ENCODE data around the gene SSBP4.
A peak's percentile ranks its signal among the peaks of the same experiment; 100 is the strongest.

Gene SSBP4

DNA sequence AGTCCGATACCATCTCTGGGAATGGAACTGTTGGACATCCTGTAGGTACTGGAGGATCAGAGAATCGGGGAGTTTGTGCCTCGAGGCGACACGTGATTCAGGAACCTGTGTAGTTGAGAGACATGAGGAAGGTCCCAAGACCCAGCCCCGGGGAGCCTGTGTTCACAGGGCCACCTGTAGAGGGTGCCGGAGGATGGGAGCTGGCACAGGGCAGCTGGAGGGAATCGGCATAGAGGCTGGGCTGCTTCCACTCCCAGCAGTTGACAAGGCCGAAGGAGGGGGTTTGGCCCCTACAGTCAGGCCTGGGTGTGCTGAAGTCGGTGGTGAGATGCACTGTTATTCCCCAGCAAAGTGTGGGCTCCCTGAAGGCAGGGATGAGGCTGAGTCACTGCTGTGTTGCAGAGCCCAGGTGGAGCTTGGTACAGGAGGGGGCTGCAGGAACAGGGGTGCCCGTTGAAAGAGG is 21.2 kb downstream of the SSBP4 start:
- Histone ChIP-seq H3K36me3 (ENCODE audit: insufficient read depth) (no peaks in the 10 kb centered on the region), H3K4me2 (no peak overlapping the region), H3K9ac (no peak overlapping the region), H3K27ac (no peak overlapping the region), H2AFZ (ENCODE audit: low read depth) (no peak overlapping the region), H3K79me2 (ENCODE audit: insufficient read depth, low read depth) (no peaks in the 10 kb centered on the region), H4K20me1 (ENCODE audit: insufficient read depth) (no peaks in the 10 kb centered on the region), H3K27me3 (ENCODE audit: insufficient read depth, low read depth) (no peaks in the 10 kb centered on the region), H3K4me3 (IDR thresholded peaks at IDR 0.05; ENCODE audit: insufficient read depth, low read depth, low read length) (no peak overlapping the region), H3K4me1 (ENCODE audit: low read depth, poor library complexity, severe bottlenecking) (no peaks in the 10 kb centered on the region)
- peak; percentile 38; the same call in 1 of the 2 replicates for TF ChIP-seq CTCF (conservative IDR thresholded peaks at IDR 0.05; ENCODE audit: low read depth, low read length)

DNA sequence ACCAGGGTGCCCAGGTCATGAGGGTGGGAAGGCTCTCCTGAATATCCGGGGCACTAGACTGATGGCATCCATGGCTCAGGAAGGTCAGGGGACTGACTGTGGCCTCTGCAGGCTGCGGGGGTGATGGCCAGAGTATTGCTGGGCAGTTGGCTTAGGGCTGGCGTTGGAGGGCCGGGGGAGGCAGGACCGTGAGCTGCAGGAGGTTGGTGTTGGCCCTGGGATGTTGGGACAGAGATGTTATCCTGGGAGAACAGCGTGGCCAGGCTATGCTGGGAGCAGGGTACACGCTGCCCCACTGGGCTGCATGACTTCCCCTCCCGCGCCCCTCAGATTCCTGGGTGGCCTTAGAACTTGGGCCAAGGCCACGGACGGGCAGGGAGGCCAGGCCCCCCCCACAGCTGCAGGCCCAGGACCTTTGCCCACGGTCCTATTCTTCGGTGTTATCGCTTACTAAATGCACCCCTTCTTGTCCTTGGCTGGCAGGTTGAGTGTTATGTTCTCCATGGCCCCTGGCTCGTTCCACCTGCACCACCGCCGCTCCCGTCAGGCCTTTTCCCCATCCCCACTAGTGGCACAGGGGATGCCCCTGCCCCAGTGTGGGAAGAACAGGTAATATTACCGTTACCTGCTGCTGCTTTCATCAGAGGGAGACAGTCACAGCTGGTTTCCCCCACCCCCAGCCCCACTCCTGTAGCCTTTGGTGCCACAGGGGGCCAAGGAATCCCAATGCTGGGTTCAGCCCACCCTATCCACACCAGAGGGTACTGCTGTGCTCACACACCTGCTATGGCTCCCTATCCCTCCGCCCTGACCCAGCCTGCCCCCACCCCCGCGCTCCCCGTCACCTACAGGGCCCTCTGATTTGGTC is 22.0 kb downstream of the SSBP4 start:
- Histone ChIP-seq H2AFZ (ENCODE audit: low read depth) (no peak overlapping the region), H3K4me2 (no peak overlapping the region), H3K9ac (no peak overlapping the region), H3K4me3 (IDR thresholded peaks at IDR 0.05; ENCODE audit: insufficient read depth, low read depth, low read length) (no peak overlapping the region), H3K27ac (no peak overlapping the region), H3K27me3 (ENCODE audit: insufficient read depth, low read depth) (no peaks in the 10 kb centered on the region), H3K79me2 (ENCODE audit: insufficient read depth, low read depth) (no peaks in the 10 kb centered on the region), H3K36me3 (ENCODE audit: insufficient read depth) (no peaks in the 10 kb centered on the region), H3K4me1 (ENCODE audit: low read depth, poor library complexity, severe bottlenecking) (no peaks in the 10 kb centered on the region), H4K20me1 (ENCODE audit: insufficient read depth) (no peaks in the 10 kb centered on the region)
- TF ChIP-seq CTCF (conservative IDR thresholded peaks at IDR 0.05; ENCODE audit: low read depth, low read length): no peak

GRCh38 chr19:18441804-18442788 is 22.9 kb downstream of the SSBP4 start:
- no peak overlapping the region for H2AFZ ChIP-seq (ENCODE audit: low read depth)

More at GRCh38 chr19:18441804-18442788, 22.9 kb downstream of the SSBP4 start:
- Histone ChIP-seq H3K4me1 (ENCODE audit: low read depth, poor library complexity, severe bottlenecking) (no peaks in the 10 kb centered on the region), H3K27me3 (ENCODE audit: insufficient read depth, low read depth) (no peaks in the 10 kb centered on the region), H3K9ac (no peak overlapping the region), H3K4me3 (IDR thresholded peaks at IDR 0.05; ENCODE audit: insufficient read depth, low read depth, low read length) (no peak overlapping the region), H3K79me2 (ENCODE audit: insufficient read depth, low read depth) (no peaks in the 10 kb centered on the region), H4K20me1 (ENCODE audit: insufficient read depth) (no peaks in the 10 kb centered on the region), H3K27ac (no peak overlapping the region), H3K4me2 (no peak overlapping the region), H3K36me3 (ENCODE audit: insufficient read depth) (no peaks in the 10 kb centered on the region)
- no peak for TF ChIP-seq CTCF (conservative IDR thresholded peaks at IDR 0.05; ENCODE audit: low read depth, low read length)
